ENCODE results near the gene PIP5K1C.
A peak's percentile ranks its signal among the peaks of the same experiment; 100 is the strongest.

Gene PIP5K1C
- 26.6 to 37.8 (median 27.5) reads per million in 3 donors for total RNA-seq

DNA sequence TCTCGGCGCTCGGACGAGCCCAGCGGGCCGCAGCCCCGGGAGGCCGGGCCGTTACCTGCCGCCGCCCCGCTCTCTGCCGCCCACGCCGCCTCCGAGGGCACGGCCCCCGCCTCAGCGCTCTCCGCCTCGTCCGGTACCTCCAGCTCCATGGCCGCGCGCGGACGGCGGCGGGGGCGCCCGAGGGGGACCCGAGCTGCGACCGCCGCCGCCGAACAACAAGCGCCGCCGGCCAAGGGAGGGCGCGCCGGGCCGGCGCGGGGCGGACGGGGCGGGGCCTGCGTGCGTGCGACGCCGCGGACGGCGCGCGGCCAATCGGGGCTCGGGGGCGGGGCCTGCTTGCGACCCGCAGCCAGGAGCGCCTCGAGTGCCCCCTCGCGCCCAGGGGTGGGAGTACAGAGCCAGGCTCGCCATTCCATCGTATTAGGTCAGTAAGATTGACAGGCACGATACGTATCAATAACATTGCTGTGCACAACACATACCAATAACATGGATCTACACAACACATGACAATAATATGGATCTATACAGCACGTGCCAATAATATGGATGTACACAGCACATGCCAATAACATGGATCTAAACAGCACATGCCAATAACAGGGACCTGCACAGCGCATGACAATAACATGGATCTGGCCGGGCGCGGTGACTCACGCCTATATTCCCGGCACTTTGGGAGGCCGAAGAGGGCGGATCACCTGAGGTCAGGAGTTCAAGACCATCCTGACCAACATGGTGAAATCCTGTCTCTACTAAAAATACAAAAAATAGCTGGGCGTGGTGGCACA, at the start of gene PIP5K1C:
Gene PIP5K1C (minus strand): TSS at position 227 of the 791 bp plus-strand sequence. CDS start 78 bp downstream, at position 149.
- Histone ChIP-seq H3K36me3 (ENCODE audit: control insufficient read depth, insufficient read depth, low read length) (no peaks in the 10 kb centered on the region), H3K27ac (ENCODE audit: insufficient read depth, low read length, poor library complexity, severe bottlenecking) (peak within 1 kb of the TSS; percentile 32), H3K9me3 (ENCODE audit: control insufficient read depth, low read length) (no peaks in the 10 kb centered on the region), H3K4me3 (ENCODE audit: insufficient read depth, low read depth, low read length, poor library complexity, severe bottlenecking) (peak within 1 kb of the TSS; percentile 62), H3K27me3 (replicated peaks; ENCODE audit: control insufficient read depth, insufficient read depth, low read length, poor library complexity, severe bottlenecking) (no peaks in the 10 kb centered on the region), H3K4me1 (ENCODE audit: control insufficient read depth, insufficient read depth, low read length, poor library complexity, severe bottlenecking) (peaks cover 13% of the 10 kb centered on the region)
- peak; percentile 83 to 88 (median 85) for DNase-seq

GRCh38 chr19:3748965-3749364, 48.7 kb upstream of the PIP5K1C start:
- DNase-seq: no peak
- peaks cover 46% of the 10 kb centered on the region for H3K36me3 ChIP-seq (ENCODE audit: control insufficient read depth, insufficient read depth, low read length)

DNA sequence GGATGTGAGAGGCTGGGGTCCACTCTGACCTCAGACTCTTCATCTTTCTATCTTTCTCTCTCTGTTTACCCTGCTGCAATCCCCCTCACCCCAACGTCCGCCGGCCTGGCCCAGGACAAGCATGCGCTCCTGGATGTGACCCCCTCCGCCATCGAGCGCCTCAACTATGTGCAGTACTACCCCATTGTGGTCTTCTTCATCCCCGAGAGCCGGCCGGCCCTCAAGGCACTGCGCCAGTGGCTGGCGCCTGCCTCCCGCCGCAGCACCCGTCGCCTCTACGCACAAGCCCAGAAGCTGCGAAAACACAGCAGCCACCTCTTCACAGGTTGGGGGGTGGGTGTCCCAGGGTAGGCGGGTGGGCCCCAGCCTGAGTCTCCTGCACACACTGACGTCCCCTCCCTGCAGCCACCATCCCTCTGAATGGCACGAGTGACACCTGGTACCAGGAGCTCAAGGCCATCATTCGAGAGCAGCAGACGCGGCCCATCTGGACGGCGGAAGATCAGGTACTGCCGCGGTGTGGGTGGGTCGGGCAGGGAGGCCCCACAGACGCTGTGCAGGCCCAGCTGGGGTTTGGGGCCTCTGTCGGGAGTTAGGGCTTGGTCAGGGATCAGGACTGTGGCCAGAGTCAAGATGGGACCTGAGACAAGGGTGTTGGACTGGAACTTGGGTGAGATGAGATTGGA, 46.2 kb upstream of the PIP5K1C start:
- no peak for DNase-seq
- Histone ChIP-seq H3K4me1 (ENCODE audit: control insufficient read depth, insufficient read depth, low read length, poor library complexity, severe bottlenecking) (no peaks in the 10 kb centered on the region), H3K36me3 (ENCODE audit: control insufficient read depth, insufficient read depth, low read length) (peaks cover 23% of the 10 kb centered on the region), H3K27ac (ENCODE audit: insufficient read depth, low read length, poor library complexity, severe bottlenecking) (no peak overlapping the region), H3K9me3 (ENCODE audit: control insufficient read depth, low read length) (no peaks in the 10 kb centered on the region), H3K27me3 (replicated peaks; ENCODE audit: control insufficient read depth, insufficient read depth, low read length, poor library complexity, severe bottlenecking) (no peaks in the 10 kb centered on the region), H3K4me3 (ENCODE audit: insufficient read depth, low read depth, low read length, poor library complexity, severe bottlenecking) (no peak overlapping the region)

More at GRCh38 chr19:3748965-3749364, 48.7 kb upstream of the PIP5K1C start:
- Histone ChIP-seq H3K27ac (ENCODE audit: insufficient read depth, low read length, poor library complexity, severe bottlenecking) (no peak overlapping the region), H3K27me3 (replicated peaks; ENCODE audit: control insufficient read depth, insufficient read depth, low read length, poor library complexity, severe bottlenecking) (no peaks in the 10 kb centered on the region), H3K9me3 (ENCODE audit: control insufficient read depth, low read length) (no peaks in the 10 kb centered on the region), H3K4me3 (ENCODE audit: insufficient read depth, low read depth, low read length, poor library complexity, severe bottlenecking) (no peak overlapping the region), H3K4me1 (ENCODE audit: control insufficient read depth, insufficient read depth, low read length, poor library complexity, severe bottlenecking) (no peaks in the 10 kb centered on the region)

DNA sequence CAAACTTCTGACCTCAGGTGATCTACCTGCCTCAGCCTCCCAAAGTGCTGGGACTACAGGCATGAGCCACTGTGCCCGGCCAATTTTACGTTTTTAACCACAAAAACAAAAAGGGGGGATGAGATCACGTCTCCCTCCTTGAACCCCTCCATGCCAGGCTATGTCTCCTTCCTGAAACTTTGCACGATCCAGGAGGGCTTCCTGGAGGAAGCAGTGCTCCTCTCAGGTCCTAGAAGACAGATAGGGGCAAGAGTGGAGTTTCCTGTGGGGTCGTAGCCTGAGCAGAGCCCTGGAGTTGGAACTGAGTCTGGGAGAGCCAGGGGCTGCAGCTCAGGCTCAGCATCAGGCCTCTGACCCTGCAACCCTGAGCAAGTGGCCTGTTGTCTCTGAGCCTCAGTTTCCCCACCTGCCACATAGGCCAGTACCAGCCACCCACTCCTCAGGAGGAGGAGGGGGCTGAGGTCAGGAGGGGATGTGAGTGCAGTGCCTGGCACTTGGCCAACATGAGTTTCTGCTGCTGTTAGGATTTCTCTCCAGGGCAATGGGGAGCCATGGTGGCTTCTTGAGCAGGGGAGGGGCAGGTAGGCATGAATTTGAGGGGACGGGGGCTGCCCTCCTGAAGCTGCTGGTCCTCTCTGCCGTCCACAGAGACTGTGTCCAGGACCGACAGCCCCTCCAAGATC, 45.2 kb upstream of the PIP5K1C start:
- Histone ChIP-seq H3K36me3 (ENCODE audit: control insufficient read depth, insufficient read depth, low read length) (peaks cover 13% of the 10 kb centered on the region), H3K27me3 (replicated peaks; ENCODE audit: control insufficient read depth, insufficient read depth, low read length, poor library complexity, severe bottlenecking) (no peaks in the 10 kb centered on the region), H3K9me3 (ENCODE audit: control insufficient read depth, low read length) (no peaks in the 10 kb centered on the region), H3K4me1 (ENCODE audit: control insufficient read depth, insufficient read depth, low read length, poor library complexity, severe bottlenecking) (no peaks in the 10 kb centered on the region), H3K4me3 (ENCODE audit: insufficient read depth, low read depth, low read length, poor library complexity, severe bottlenecking) (no peak overlapping the region), H3K27ac (ENCODE audit: insufficient read depth, low read length, poor library complexity, severe bottlenecking) (no peak overlapping the region)
- DNase-seq: no peak

- no peak for DNase-seq
- Histone ChIP-seq H3K4me3 (ENCODE audit: insufficient read depth, low read depth, low read length, poor library complexity, severe bottlenecking) (no peak overlapping the region), H3K27ac (ENCODE audit: insufficient read depth, low read length, poor library complexity, severe bottlenecking) (no peak overlapping the region), H3K4me1 (ENCODE audit: control insufficient read depth, insufficient read depth, low read length, poor library complexity, severe bottlenecking) (peaks cover 3% of the 10 kb centered on the region), H3K27me3 (replicated peaks; ENCODE audit: control insufficient read depth, insufficient read depth, low read length, poor library complexity, severe bottlenecking) (no peaks in the 10 kb centered on the region), H3K9me3 (ENCODE audit: control insufficient read depth, low read length) (no peaks in the 10 kb centered on the region), H3K36me3 (ENCODE audit: control insufficient read depth, insufficient read depth, low read length) (peaks cover 3% of the 10 kb centered on the region)
Observed at GRCh38 chr19:3743486-3743885, 43.2 kb upstream of the PIP5K1C start.

GRCh38 chr19:3740431-3740830, 40.2 kb upstream of the PIP5K1C start:
- Histone ChIP-seq H3K4me1 (ENCODE audit: control insufficient read depth, insufficient read depth, low read length, poor library complexity, severe bottlenecking) (peaks cover 3% of the 10 kb centered on the region), H3K9me3 (ENCODE audit: control insufficient read depth, low read length) (no peaks in the 10 kb centered on the region), H3K36me3 (ENCODE audit: control insufficient read depth, insufficient read depth, low read length) (peaks cover 3% of the 10 kb centered on the region), H3K27me3 (replicated peaks; ENCODE audit: control insufficient read depth, insufficient read depth, low read length, poor library complexity, severe bottlenecking) (no peaks in the 10 kb centered on the region), H3K4me3 (ENCODE audit: insufficient read depth, low read depth, low read length, poor library complexity, severe bottlenecking) (no peak overlapping the region), H3K27ac (ENCODE audit: insufficient read depth, low read length, poor library complexity, severe bottlenecking) (no peak overlapping the region)
- no peak for DNase-seq

- H3K4me3 ChIP-seq (ENCODE audit: insufficient read depth, low read depth, low read length, poor library complexity, severe bottlenecking): no peak overlapping the region
- peaks cover 3% of the 10 kb centered on the region for H3K4me1 ChIP-seq (ENCODE audit: control insufficient read depth, insufficient read depth, low read length, poor library complexity, severe bottlenecking)
- H3K27me3 ChIP-seq (replicated peaks; ENCODE audit: control insufficient read depth, insufficient read depth, low read length, poor library complexity, severe bottlenecking): no peaks in the 10 kb centered on the region
- H3K27ac ChIP-seq (ENCODE audit: insufficient read depth, low read length, poor library complexity, severe bottlenecking): no peak overlapping the region
- H3K36me3 ChIP-seq (ENCODE audit: control insufficient read depth, insufficient read depth, low read length): peaks cover 5% of the 10 kb centered on the region
- H3K9me3 ChIP-seq (ENCODE audit: control insufficient read depth, low read length): no peaks in the 10 kb centered on the region
- no peak for DNase-seq
Observed at GRCh38 chr19:3738477-3739220, 38.4 kb upstream of the PIP5K1C start.

DNA sequence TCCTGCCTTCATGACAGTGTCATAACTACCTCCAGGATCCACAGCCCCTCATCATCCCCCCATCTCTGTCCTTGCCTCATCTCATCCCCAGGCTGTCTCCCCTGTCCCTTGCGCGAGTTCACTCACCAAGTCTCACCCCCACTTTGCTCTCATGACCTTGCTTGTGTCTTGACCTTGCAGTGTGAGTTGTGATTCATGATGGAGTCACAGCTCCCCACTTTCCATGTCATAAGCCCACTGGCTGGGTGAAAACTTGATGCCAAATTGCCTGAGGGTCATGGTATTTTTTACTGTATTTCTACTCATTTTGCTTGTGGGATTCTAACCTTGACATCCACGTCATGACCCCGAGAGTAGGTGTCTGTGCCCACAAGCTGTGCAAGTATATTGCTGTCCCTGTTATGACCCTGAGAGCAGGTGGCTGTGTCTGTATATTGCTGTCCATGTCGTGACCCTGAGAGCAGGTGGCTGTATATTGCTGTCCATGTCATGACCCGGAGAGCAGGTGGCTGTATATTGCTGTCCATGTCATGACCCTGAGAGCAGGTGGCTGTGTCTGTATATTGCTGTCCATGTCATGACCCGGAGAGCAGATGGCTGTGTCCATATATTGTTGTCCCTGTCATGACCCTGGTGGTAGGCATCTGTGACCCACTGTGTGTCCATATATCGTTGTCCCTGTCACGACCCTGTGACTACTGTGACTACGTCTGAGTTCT, 37.4 kb upstream of the PIP5K1C start:
- Histone ChIP-seq H3K9me3 (ENCODE audit: control insufficient read depth, low read length) (no peaks in the 10 kb centered on the region), H3K27ac (ENCODE audit: insufficient read depth, low read length, poor library complexity, severe bottlenecking) (no peak overlapping the region), H3K27me3 (replicated peaks; ENCODE audit: control insufficient read depth, insufficient read depth, low read length, poor library complexity, severe bottlenecking) (no peaks in the 10 kb centered on the region), H3K4me1 (ENCODE audit: control insufficient read depth, insufficient read depth, low read length, poor library complexity, severe bottlenecking) (peaks cover 3% of the 10 kb centered on the region), H3K36me3 (ENCODE audit: control insufficient read depth, insufficient read depth, low read length) (peaks cover 6% of the 10 kb centered on the region), H3K4me3 (ENCODE audit: insufficient read depth, low read depth, low read length, poor library complexity, severe bottlenecking) (no peak overlapping the region)
- no peak for DNase-seq

DNA sequence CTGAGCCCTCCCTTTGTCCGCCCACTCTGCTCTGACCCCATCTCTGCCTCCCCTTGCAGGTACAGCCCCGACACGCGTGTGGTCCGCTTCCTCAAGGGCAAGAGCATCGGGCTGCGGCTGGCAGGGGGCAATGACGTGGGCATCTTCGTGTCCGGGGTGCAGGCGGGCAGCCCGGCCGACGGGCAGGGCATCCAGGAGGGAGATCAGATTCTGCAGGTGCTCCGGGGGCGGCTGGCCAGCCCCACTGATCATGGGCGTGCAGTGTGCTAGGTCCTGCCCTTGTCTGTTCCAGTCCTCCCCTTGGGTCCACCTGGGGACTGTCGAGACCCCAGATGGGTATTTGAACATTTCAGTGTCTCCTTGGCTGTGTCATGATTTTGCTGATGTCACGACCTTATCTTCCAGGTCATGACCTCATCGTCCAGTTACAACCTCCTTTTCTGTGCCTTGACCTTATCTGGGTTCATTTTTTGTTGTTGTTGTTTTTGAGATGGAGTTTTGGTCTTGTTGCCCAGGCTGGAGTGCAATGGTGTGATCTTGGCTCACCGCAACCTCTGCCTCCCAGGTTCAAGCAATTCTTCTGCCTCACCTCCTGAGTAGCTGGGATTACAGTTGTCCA, 35.9 kb upstream of the PIP5K1C start:
- Histone ChIP-seq H3K27ac (ENCODE audit: insufficient read depth, low read length, poor library complexity, severe bottlenecking) (no peak overlapping the region), H3K36me3 (ENCODE audit: control insufficient read depth, insufficient read depth, low read length) (peaks cover 6% of the 10 kb centered on the region), H3K9me3 (ENCODE audit: control insufficient read depth, low read length) (no peaks in the 10 kb centered on the region), H3K27me3 (replicated peaks; ENCODE audit: control insufficient read depth, insufficient read depth, low read length, poor library complexity, severe bottlenecking) (no peaks in the 10 kb centered on the region), H3K4me3 (ENCODE audit: insufficient read depth, low read depth, low read length, poor library complexity, severe bottlenecking) (no peak overlapping the region), H3K4me1 (ENCODE audit: control insufficient read depth, insufficient read depth, low read length, poor library complexity, severe bottlenecking) (peaks cover 3% of the 10 kb centered on the region)
- DNase-seq: no peak
